HG02571 (cell line): ENCODE measurements around the gene SLC1A3.

ENCODE experiments used
- ATAC-seq: cut with Tn5 transposase; IDR thresholded peaks from one replicate; pipeline ENCODE4 v1.9.1; 2021; ENCODE audit warnings: mild to moderate bottlenecking, moderate library complexity; ENCODE audit not compliant: unreplicated experiment

SLC1A3 gene

DNA sequence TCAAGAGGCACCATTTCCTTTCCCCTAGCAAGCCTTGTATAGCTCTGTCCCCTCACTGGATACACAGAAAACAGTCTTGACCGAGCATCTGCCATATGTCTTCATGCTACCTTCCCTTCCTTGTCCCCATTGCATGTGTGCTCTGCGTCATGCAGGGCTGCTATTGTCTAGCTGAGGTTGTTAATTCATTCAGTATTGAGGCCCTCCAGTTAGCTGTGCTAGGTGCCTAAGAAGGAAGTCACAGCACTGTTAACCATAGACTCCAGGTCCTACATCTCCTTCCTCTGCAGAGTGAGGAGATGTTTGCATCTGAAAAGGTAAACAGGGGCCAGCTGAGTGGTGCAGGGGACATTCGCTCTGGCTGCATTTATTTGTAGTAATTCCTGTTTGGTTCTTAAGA lies 48.2 kb downstream of the SLC1A3 start:
- no peak for ATAC-seq

GRCh38 chr5:36655161-36655560 lies 48.8 kb downstream of the SLC1A3 start:
- ATAC-seq = no peak

- ATAC-seq = no peak
These were observed 50.1 kb downstream of the SLC1A3 start for GRCh38 chr5:36656556-36656955.

GRCh38 chr5:36657563-36657995 lies 51.2 kb downstream of the SLC1A3 start:
- ATAC-seq = no peak

- ATAC-seq = no peak
These were observed 51.8 kb downstream of the SLC1A3 start for GRCh38 chr5:36658038-36658756.

- ATAC-seq = no peak
These were observed 53.0 kb downstream of the SLC1A3 start for GRCh38 chr5:36659411-36659810.

GRCh38 chr5:36660397-36661049 lies 54.1 kb downstream of the SLC1A3 start:
- no peak for ATAC-seq

DNA sequence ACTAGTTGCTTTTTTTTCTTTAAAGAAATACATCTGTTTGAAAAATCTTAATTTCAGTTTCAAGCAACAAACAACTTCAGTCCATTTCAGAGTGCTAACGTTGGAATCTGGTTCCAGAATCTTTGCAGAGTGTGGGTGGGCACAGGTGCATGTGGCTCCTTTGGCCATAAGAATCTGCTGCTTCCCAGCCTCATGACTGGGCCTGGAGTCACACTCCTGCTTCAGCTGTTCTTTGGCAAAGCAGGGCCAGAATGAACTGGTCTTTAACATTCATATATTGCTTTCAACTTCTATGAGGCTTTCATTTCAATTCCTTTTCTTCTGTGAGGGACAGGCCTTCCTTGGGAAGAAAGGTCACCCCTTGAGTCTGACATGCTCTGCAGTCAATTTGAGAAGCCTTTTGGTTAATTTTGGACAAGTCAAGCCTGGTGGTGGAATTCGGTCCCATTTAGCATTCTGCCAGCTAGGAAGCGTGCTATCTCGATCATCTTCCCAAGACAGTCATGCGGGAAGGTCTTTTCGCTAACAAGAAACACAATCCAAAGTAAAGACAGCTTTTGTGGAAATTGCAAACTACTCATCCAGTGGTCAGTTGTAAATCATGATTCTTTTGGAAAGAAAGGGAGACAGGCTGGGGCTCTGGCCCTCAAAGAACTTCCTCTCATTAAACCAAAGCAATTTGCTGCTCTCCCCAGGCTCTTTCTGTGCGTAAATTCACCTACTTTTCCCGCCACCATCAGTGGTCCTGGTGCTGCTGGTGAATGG lies 55.2 kb downstream of the SLC1A3 start:
- no peak for ATAC-seq

DNA sequence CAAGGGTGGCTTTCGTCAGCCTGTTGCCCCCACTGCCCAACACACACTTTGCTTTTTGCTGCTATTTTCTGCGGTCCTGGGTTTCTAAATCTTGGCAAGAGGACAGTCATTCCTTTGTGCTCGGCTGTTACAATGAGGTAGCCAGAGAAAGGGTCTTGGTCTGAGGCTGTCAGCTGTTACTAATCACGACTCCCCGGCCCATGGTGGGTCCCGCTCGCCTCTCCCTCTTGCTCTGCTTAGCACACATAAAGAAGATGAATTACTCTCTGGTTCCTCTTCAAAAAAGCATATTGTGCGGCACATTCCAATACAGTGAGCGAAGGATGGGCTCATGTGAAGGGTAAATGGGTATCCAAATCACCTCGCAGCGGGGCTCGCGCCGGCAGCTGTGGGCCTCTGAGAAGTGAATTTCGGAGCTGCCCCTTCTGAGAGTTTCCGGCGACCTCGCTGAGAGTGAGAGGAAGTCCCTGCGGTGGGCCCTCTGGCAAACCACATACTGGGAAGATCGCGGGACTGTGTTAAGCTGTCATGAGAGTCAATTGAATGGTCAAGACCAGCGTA lies 56.0 kb downstream of the SLC1A3 start:
- ATAC-seq = no peak

DNA sequence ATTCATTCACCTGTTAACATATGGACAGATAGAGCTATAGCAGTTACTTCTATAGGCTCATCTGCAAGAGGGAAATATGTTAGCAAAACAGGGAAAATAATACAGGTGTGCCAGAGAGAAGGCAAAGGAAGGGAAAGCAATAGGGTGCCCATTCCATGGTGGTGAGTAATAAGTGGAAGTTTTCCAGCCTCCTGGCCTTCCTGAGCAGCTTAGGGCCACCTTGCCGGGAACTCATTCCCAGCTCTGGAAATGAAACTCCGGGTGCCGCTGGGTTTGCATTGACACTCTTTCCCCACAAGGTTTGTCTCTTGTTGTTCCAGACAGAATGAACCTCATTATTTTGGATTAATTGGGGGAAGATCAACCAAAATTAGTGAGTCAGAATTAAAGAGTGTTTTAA lies 58.4 kb downstream of the SLC1A3 start:
- ATAC-seq = no peak

GRCh38 chr5:36665628-36666027 lies 59.2 kb downstream of the SLC1A3 start:
- no peak for ATAC-seq

- ATAC-seq = no peak
These were observed 59.9 kb downstream of the SLC1A3 start for GRCh38 chr5:36666274-36666673.

GRCh38 chr5:36666986-36667385 lies 60.6 kb downstream of the SLC1A3 start:
- ATAC-seq = no peak

- ATAC-seq = no peak
These were observed 61.4 kb downstream of the SLC1A3 start for GRCh38 chr5:36667824-36668223.

DNA sequence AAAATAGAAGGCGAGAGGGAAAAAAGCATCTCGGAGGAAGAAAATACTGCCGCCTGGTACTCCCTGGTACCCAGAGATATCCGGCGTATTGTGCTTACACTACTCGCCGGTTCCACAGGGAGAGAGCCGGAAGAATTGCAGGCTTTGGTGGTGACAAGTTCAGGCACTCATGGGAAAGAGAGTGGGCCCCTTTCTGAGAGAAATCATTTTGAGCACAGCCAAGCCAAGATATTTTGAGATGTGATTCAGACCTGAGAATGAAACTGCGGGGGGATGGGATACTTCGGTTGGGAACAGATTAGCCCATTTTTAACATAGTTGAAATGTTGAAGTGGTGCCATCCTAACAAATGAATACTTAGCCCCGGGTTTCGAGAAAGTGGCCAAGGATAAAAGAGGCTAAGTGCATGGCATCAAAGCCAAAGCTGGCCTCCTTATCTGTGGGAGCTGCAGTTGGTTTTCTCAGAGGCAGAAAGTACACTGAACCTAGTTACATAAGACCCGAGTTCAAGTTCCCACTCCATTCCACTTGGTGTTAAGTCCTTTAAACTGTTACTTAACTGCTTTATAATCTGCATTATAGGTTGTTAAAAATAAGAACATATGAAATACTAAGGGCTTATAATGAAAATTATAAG lies 62.7 kb downstream of the SLC1A3 start:
- ATAC-seq = no peak

- ATAC-seq = no peak
These were observed 64.1 kb downstream of the SLC1A3 start for GRCh38 chr5:36670548-36670947.

- no peak for ATAC-seq
These were observed 68.9 kb downstream of the SLC1A3 start for GRCh38 chr5:36675282-36675681.

DNA sequence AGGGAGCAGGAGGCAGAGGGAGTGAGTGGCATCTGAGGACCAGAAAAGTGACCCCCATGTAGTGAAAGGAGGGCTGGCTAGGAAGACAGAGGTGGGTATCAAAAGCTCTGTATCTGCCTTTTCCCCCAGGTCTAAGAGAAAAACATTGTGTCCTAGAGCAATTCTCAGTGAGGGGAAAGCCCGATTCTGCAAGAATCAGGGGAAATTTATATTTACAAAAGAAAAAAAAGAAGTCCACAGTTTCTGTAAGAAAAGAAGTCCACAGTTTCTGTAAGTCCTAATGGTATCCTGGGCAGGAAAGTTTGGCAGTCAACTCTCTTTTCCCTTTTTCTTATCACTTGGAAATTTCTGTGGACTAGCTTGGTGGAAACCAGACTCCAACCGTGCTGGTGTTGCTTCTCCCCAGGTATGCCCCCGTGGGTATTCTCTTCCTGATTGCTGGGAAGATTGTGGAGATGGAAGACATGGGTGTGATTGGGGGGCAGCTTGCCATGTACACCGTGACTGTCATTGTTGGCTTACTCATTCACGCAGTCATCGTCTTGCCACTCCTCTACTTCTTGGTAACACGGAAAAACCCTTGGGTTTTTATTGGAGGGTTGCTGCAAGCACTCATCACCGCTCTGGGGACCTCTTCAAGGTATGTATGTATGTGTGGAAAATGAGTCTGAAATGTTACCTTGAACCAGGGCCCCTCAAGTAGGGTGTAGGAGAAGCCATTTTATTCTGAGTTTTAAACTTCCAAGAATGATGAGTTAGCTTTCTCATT lies 73.0 kb downstream of the SLC1A3 start:
- ATAC-seq = no peak

DNA sequence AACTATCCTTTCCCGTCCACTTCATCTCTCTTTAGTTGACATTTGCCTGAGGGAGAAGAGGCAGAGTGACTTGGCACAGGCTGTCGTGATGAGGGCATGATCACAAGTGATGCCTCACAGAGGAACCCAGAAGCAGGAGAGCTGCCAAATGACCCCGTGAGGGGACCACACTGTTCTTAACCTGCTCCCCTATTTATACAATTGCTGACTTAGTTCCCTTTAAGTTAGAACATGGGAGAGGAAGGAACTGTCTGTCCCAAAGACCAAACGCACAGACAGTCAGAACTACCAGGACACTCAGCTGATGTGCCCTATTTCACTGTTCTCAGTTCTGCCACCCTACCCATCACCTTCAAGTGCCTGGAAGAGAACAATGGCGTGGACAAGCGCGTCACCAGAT lies 73.7 kb downstream of the SLC1A3 start:
- ATAC-seq = no peak

DNA sequence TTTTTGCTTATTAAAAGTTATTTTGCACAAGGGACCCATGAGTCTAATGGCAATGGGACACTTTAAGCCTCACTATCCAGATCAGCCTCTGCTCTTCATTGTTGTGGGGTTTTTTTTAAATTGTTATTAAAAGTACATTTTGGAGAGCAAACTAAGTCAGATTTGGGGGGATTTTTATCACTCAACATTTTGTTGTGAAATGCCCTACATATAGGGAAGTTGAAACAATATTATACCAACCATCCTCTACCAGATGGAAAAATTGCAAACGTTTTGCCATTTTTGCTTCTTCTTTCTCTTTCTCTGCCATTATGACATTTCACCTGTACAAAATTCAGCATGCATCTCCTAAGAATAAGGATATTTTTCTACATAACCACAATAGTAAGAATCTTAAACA lies 75.3 kb downstream of the SLC1A3 start:
- no peak for ATAC-seq
